GM21515 (cell line): ENCODE data around the gene SEC23IP.
"Not testable (repeated sequence)": the region's sequence is repeated elsewhere in the genome, so short reads cannot be mapped to it uniquely, and the experiment has no call there.

Source experiments
- ATAC-seq: cut with Tn5 transposase; IDR thresholded peaks from one replicate; pipeline ENCODE4 v1.9.1; 2021; ENCODE audit not compliant: unreplicated experiment

The SEC23IP gene

DNA sequence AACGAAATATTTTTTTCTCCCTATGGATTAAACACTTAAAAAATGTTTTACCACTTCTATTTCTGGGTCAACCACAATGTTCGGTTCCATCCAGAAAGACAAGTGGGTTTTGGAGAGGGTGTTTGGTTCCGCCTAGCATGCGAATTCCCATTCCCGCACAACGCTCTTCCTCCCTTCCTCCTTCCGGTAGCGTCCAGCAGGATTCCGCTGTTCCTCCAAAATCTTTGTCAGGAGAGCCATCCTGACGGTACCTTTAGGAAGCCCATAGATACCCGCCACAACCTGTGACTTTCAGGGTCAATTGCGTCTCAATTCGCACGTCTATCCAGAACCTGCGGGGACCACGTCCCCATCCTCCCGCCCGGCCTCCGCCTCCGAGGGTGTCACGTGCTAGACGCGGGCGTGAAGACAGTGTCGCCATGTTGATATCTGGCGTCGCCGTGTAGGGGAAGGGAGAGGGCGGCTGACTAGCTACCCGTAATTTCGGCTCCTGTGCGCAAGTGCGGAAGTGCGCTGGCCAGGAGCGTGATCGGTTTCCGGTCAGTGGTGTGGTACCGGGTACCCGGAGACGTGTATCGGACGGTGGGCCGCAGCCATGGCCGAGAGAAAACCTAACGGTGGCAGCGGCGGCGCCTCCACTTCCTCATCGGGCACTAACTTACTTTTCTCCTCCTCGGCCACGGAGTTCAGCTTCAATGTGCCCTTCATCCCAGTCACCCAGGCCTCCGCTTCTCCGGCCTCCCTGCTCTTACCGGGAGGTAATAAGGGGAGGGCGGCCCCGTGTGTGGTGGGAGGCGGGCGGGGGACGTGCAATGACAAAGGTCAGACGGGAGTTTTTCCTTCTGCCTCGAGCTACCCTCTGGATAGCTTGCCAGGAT is at the start of gene SEC23IP:
SEC23IP (plus strand) TSS at position 543 of the 878 bp plus-strand sequence; CDS start at position 596, 53 bp downstream.
- ATAC-seq = peak; percentile 99

DNA sequence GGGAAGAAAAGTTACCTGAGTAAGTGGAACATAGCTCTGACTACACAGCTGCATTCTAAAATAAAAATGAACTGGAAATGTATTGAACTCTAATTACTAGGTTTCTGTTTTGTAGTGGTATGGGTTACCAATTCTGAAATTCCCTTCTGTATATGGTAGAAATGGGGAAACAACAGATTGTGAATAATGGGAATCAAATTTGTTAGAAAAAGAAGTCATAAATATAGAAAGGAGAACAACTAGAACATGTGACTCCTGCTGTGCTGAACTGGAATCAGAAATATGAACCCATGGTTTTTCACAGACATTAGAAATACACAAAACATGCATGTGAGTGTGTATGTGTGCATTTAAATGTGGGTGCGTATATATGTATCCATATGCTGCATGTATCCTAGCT is 46.9 kb upstream of the SEC23IP start:
- no peak for ATAC-seq

DNA sequence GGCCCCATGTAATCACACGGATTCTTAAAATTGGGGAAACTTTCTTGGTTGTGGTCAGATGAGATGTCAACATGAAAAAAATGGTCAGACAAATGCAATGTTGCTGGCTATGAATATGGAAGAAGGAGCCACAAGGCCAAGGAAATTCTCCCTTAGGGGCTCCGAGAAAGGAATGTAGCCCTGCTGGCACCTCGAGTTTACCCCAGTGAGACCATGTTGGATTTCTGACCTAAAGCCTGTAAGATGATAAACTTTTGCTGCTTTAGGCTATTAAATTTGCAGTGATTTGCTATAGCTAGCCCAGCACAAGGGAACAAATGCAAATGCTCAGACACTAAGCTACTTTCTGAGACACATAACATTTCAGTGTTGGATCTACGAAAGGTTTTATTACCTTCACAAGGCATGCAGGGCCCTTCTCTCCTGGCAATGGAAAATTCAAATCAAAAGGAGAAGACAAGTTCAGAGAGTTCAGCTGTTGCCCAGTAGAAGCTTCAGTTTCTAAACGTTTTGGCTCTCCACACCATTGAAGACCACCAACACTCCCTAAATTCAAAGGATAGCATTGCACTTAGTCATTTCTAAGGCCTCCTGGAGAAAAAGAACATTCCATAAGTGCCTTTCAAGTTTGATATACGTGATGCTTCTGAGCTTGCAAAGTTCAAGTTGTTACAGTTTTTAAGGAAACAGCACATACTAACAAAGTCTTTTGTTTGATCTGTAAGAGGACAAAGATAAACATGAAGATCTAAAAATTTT is 43.3 kb upstream of the SEC23IP start:
- ATAC-seq = no peak

DNA sequence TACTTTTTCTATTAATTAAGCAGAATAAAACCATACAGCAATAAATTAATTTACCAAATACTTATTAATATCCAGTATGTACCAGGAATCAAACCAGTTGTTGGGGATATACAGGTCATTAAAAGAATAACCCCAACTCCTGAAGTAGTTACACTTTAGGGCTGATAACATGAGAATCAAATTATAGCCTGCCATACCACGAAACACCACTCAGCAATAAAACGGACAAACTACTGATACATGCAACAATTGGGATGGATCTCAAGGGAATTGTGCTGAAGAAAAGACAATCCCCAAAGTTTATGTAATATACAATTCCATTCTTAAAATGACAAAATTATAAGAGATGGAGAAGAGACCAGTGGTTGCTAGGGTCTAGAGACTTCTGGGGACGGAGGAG is 42.6 kb upstream of the SEC23IP start:
- no peak for ATAC-seq

DNA sequence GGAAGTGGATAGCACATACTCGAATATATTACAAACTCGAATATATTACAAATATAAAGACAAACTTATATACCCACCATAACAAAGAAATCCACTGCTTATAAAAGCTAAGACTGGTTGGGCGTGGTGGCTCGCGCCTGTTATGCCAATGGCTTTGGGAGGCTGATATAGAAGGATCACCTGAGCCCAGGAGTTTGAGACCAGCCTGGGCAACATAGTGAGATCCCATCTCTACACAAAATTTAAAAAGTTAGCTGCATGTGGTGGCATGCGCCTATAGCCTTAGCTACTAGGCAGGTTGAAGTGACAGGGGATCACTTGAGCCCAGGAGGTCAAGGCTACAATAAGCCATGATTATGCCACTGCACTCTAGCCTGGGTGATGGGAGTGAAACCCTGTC is 40.3 kb upstream of the SEC23IP start:
- no peak for ATAC-seq

DNA sequence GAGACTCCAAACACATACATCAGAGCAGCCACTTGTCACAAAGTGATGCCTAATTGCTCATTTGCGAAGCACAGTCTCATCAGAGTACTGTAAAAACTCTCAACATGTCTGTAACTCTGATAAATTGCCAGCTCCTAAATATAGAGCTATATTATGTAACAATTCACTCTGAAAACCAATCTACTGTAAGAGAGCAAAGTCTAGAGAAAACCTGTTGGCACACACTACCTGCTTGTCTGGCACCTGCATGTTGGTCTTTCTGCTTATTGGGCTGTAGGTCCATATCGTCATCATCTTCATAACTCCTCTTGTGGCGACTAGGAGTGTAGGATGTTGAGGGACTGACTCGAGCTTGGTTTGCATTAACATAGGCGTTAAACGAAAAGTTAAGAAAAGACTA is 39.7 kb upstream of the SEC23IP start:
- no peak for ATAC-seq

DNA sequence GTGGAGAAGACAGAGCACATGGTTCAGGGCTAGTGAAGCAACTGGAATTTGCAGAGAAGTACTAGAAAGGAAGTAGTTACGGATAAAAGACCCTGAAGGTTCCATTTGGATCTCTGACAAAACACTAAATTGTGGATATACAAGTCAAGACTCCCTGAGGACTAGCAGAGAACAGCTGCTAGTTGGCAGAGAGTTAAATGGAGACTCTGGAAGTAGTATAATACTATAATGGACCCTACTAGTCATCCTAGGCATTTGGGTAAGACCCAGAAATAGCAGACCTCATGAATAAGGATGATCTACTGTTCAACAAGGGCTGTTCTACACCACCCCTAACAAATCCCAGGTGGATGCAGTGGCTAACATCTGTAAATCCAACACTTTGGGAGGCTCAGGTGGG is 39.0 kb upstream of the SEC23IP start:
- ATAC-seq = no peak

DNA sequence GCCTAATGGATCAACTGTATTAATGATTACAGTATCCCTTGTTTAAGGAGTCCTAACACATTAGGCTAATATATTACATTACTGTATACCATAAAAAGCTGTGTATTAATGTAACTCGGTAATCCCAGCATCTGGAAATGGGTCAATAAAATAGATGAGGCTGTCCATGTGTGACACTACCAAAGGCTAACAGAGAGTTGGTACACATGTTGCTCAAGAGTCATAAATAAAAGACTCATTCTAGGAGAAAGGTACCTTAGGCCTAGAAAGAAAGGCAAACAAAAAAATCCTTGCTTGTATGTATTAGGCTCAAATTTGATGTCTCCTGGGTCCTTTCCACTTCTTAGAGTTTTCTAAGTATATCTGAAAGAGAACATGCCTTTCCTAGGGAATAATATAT is 34.5 kb upstream of the SEC23IP start:
- no peak for ATAC-seq

DNA sequence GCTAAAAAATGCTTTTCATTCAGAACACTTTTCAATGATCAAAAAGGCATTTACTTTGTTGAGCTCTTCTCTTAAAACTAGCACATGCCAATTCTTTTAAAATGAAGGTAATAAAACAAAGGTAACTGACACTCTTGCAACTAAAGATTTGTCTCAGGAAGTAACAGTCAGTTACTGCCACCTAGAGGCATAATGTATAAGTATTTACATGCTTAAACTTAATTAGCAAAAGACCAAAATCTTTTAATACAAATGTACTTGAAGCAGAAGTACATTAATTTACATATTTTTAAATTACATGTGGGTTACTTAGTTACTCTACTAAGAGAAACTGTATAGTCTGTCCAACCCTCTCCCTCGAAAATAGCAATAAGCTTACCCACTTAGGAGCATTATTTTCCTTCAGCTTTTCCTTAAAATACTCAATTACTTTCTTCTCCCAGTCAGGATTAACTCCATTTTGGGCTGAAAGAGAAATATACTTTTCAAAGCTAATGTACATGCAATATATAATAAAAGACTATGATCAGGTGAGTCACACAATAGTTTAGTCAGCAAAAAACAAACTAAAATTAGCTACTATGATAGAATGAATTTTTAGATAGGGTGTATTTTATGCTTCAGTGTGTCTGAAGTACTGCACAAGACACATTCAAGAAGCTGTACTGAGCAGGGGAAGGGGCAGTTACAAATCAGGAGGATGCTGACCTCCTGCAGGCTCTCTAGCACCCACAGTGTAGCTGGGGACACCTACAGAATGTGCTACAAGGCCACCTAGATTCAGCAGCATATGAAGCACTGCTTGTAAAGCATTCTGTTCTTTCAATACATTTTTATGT is 32.9 kb upstream of the SEC23IP start:
- ATAC-seq = no peak

DNA sequence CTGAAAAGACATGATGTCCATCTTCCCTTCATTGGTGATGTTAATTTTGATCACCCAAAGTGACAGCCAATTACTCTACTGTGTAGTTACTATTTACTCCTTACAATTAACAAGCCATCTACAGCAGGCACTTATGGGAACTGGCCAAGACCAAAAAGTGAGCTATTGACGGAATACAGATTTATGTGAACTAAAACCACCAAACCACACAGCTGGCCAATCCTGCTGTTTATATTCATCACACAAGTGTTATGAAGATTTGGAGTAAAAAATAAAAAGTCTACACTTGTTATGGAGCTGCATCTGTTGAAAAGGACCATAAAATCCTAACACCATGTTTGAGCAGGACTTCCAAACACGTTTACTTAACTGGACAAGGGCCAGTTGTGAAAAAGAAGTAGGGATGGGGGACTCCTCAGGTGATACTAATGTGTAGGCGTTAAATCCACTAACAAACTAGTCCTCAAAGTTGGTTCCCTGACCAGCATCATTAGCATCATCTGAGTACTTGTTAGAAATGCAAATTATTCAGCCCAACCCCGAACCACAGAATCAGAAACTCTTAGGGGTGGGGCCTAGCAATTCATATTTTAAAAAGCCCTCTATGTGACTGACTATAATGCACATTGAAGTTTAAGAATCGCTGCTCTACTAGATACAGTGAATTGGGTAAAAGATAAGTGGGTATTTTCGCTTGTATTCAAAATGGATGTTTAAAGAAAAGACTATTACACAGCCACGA is 31.5 kb upstream of the SEC23IP start:
- ATAC-seq = no peak

DNA sequence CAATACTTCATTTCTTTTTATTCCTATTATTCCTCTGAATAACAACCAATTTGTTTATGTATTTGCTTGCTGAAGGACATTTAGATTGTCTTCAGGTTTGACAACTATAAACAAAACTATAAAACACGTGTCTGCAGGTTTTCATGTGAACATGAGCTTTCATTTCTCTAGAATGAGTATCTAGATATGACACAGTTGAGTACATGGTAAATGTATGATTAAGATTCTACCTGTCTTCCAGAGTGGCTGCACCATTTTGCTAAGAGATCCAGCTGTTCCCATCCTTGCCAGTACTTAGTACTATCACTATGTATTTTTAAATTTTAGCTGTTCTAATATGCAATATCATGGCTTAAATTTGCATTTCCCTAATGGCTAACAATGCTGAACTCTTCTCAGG is 30.0 kb upstream of the SEC23IP start:
- no peak for ATAC-seq

DNA sequence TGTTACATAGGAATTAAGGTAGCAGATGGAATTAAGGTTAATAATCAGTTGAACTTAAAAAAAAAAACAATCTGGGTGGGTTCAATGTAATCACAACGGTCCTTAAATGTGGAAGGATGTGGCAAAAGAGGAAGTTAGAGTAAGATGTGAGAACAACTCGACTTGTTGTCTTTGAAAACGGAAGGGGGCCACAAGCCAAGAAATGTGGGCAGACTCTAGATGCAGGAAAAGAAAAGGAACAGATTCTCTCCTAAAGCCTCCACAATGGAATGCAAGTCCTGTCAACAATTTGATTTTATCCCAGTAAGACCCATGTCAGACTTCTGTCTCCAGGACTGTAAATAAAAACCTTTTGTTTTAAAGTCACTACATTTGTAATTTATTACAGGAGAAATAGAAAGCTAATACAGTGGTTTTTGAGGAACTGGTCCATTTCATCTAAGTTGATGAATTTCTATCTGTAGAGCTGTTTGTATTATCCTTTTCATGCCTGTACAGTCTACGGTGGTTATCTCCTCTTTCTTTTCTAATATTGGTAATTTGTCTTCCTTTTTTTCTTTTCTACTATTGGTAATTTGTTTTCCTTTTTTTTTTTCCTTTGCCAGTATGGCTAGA is 28.5 kb upstream of the SEC23IP start:
- ATAC-seq = no peak

DNA sequence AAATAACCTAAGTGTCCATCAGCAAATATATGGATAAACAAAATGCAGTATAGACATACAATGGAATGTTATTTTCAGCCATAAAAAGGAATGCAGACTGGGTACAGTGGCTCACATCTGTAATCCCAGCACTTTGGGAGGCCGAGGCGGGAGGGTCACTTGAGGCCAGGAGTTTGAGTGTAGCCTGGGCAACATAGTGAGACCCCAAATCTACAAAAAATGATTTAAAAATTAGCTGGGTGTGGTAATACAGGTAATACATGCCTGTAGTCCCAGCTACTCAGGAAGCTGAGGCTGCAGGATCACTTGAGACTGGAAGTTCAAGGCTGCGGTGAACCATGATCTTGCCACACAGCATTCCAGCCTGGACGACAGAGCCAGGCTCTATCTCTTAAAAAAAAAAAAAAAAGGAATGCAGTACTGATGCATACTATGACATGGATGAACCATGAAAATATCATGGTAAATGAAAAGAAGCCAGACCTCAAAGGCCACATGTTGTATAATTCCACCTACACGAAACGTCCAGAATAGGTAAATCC is 26.8 kb upstream of the SEC23IP start:
- ATAC-seq = no peak

DNA sequence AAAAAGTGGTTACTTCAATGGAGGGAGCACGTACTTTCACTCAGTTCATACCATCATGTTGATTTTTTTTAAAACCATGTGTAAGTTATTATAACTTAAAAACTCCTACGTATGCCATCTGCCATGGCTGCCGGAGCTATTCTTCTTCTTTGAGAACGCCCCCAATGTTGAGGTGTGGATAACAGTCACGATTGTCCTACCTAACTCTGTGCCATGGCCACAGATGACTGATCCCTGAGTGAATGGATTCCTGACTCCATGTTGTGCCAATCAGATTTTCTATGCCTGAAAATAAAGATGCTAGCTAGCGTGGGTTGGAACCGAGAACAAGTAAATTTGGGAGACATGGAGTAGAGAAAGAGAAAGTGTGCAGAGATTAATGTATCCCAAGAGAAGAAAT is 25.2 kb upstream of the SEC23IP start:
- no peak for ATAC-seq

DNA sequence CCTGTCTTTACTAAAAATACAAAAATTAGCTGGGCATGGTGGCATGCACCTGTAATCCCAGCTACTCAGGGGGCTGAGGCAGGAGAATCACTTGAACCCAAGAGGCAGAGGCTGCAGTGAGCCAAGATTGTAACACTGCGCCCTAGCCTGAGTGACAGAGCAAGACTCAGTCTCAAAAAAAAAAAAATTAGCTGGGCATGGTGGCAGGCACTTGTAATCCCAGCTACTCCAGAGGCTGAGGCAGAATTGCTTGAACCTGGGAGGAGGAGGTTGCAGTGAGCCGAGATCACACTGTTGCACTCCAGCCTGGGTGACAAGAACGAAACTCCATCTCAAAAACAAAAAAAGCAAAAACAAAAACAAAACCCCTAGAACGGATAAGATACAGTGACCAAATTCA is 23.1 kb upstream of the SEC23IP start:
- ATAC-seq = not testable (repeated sequence)

DNA sequence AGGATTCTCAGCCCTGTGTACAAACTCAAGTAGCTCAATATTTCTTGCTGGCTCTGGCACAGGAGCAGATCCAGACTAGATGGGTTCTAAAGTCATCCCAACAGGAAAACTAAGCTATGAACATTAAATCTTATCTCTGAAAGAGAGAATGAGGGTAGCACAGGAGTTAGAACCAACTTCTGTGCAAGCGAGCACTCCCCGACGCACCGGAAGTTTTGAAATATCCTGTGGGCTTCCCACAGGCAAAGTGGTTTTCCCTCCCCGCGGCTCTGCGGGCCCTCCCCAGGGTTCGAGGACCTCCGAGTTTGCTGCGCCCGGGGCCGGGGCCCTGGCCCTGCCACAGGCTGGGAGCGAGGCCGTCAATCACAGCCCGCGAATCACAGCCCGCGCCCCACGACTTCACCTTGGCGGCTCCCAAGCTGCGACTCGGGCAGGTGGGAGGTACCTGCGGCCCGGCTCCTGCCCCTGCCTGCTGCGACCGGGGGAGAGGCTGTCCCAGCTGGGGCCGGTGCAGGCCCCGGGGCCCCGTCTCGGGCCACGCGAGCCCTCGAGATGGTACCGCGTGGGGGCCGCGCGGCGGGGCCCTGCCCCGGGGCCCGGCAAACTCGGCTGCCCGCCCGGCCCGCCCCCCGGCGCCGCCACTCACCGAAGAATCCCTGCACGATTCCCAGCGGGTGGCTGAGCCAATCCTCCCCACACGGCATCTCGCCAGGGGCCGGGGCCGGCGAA is 20.5 kb upstream of the SEC23IP start:
- ATAC-seq = peak; percentile 42

DNA sequence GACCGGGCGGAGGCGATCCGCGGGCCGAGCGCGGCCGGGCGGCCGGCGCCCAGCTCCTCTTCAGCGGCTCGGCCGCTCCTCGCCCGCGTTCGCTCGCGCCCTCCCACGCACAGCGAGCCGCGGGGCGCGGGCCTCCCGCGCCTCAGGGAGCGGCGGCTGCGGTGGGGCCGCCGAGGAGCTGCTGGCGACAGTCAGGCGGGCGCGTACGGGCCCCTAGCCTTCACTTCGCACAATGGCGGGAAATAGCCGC is 20.0 kb upstream of the SEC23IP start, which contains the start of gene MCMBP:
MCMBP (minus strand) TSS at position 234 of the 250 bp plus-strand sequence. CDS start 259 bp downstream, outside the sequence.
- ATAC-seq = no peak

DNA sequence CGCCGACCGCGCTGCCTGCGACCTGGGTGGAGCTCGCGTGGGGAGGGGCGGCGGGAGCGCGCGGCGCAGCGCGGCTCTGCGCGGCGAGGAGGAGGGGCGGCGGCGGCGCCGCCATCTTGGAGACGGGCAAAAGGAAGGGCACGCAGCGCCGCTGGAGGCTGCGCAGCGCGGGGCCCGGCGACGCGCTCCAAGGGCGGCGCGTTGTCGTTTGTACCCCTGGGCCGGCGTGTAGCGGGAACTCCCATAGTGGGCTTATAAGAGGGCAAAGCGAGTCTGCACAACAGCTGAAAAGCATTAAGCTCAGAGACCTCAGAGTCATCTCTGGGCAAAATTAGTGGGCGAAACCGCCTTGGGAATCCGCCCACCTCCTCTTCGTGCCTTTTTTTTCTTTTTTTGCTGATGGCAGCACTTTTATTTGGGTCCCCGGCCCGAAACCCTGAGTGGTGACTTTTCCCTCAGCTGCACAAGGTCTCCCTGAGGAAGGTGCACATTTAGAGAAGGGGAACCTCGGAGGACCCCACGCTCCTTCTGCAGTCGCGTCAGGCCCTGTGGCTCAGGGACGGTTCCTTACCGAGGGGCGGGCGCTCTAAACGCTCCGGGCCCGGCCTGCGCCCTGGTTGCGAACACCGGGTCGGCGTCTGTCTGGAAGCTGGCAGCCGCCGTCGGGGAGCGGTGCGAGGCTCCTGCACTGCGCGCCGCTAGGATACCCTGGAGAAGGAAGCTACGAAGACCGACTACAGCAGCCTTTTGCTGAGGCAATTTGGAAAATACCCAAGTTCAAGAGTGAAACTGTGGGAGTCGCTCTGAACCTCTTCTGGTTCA is 19.5 kb upstream of the SEC23IP start:
- ATAC-seq = peak; percentile 86

DNA sequence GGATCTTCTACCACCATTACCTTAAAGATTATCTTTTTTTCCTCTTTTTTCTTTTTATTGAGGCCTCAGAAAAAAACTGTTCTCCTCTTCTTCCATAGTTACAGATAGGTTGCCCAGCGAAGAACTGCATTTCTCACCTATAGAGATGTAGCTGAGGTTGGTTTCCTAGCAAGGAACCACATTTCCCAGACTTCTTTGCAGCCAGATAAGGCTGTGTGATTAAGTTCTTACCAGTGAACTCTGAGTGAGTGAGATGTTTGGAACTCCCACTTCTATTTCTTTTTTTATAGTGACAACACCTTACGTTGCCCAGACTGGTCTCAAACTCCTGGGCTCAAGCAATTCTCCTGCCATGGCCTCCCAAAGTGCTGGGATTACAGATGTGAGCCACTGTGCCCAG is 14.0 kb upstream of the SEC23IP start:
- no peak for ATAC-seq
